Right renal cortex interstitium (tissue), 3 donors: ENCODE measurements around the gene ALB. TPM values are rescaled to one million over a fixed set of nuclear protein-coding genes. Genes with fewer than 3 reads are reported as not detected.

Source experiments
- DNase-seq, 3 donors: peaks; one replicate each; pipeline ENCODE4 v3.0.0-alpha.2; 2013; ENCODE audit warnings: low read depth in 3 of 3, low spot score in 2 of 3
- polyA plus RNA-seq, 3 donors: library from polyadenylated mRNA; unstranded; fragments of 120-200 nt; gene quantifications; one replicate each; pipeline ENCODE4 v1.2.1, GENCODE V29; 2013; ENCODE audit not compliant: insufficient read length in 3 of 3

The ALB gene
- polyA plus RNA-seq, 3 donors: 2.2 to 34.9 (median 19.2) TPM

DNA sequence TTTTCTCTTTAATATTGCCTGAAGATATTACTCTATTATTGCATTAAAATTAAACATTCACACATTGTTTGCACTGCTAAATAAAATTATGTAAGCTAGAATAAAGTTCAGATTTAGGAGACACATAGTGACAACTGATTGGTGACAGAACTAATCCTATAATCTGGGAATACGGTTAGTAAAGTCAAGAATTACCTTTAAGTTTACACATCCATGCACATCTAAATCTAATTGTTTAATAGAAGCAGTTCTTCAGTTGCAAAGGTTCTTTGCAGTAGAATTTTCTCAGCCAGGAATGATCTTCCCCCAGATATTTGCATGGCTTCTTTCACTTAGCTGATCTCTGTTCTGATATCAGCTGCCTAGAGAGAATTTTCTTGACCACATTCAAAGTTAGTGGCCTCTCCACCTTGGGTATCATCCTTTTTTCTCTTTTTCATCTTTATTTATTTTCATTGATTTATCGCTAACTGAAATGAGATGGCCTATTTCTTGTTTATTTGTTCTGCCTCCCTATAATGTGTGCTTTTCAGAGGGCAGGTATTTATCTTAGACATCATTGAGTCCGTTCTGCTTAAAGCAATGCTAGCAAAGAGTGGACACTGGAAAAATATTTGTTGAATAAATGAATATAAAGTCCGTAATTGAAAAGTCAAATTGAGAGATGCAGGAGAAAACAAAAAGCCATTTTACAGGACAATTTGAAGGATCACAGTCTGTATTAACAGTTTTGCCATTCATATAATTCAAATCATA lies 44.5 kb downstream of the ALB start:
- DNase-seq: no peak

DNA sequence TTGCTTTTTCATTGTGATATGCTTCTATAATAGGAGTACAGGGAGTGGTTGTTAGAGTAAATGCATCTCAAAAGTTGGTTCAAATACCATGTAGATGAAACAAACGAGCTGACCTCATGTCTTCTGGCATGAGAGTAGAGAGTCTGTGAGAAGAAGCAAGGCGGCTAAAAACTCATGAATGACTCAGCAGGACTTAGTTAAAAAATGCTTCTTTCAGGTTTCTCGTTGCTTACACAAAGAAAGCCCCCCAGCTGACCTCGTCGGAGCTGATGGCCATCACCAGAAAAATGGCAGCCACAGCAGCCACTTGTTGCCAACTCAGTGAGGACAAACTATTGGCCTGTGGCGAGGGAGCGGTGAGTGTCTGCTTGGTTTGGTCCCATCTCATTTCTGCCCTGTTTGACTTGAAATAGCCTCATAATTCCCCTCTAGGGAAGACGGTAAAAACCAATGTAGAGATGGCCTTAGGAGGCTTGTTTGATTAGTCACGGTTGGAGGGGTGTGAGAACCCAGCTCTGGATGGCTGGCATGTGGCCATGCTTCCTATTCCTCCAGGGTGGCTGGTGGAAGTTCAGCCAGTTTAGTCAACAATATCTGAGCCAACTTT lies 46.4 kb downstream of the ALB start:
- DNase-seq: no peak

DNA sequence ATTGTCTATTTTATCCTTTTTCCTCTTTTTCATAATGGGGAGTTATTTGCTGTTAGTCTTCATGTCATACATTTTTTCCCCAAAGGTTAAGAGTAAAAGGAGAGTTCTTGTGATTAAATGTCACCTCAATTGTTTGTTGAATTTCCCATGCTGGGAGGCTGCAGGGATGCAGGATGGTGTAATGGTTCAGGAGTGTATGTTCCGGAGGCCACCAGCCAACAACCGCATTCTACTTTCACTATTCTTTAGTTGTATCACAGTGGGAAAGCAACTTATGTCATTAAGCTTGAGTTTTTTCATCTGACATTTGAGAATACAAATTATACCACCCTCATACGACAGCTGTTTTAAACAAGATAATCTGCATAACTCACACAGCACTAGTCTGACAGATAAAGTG lies 47.3 kb downstream of the ALB start:
- no peak for DNase-seq

DNA sequence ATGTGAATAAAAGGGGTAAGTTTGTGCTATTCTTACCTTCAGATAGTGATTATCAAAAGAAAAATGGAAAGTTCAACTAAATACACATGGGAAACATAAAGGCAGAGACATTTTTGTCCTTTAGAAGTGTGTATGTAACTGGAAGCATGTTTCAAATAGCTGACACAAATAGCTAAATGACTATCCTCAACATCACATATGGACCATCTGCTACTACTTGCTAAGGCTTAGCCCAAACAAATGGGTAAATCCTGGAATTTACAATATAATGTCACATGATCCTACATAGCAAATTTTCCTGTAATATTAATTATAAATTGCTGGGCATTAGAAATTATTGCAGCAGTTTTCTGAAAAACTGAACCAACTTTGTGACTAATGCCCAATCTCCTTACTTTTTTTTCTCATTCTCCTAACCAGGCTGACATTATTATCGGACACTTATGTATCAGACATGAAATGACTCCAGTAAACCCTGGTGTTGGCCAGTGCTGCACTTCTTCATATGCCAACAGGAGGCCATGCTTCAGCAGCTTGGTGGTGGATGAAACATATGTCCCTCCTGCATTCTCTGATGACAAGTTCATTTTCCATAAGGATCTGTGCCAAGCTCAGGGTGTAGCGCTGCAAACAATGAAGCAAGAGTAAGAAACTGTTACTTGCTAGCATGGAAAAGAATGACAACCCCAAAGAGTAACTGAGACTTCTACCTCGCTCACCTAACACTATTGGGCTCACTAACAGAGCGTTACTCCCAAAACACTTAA lies 48.1 kb downstream of the ALB start:
- no peak for DNase-seq

DNA sequence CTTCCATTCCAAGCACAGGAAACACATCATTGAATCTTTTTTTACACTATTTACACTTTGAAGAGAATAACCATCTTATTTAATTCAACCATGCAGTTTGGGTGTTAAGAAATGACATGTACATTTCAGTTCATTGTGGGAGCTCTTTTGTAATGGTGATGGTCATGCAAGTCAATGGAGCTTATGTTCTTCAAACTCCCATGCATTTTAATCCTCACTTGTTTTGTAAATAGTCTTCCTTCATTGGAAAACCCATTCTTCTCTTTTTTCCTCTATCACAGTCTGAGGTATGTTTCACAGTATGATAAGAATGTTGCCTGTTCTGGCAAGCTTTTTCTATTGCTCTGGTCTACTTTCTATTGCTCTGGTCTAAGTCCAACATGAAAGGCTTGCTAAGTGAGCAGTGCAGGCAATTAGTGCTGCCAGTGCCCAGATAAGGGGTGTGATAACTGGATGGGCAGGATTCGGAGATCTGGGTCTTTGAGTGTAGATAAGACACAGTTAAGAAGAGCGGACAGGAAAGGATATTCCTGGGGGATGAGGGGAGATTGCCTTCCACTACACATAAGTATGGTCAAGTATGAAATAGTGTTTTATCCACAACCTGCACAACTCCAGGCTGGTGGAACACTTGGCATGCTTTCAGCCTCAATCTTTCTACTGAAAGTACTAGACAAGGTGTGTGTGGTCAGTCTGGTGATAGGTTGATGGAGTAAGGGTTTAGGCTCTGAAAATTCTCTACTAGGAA lies 49.0 kb downstream of the ALB start:
- no peak for DNase-seq

DNA sequence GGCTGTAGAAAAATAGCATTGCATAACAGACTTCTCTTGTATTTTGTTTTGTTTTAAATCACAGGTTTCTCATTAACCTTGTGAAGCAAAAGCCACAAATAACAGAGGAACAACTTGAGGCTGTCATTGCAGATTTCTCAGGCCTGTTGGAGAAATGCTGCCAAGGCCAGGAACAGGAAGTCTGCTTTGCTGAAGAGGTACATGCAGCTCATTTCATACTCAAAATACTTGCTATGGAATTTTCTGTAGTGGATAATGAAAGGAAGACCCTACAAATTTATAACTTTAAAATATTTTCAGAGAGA lies 49.6 kb downstream of the ALB start:
- DNase-seq: no peak

DNA sequence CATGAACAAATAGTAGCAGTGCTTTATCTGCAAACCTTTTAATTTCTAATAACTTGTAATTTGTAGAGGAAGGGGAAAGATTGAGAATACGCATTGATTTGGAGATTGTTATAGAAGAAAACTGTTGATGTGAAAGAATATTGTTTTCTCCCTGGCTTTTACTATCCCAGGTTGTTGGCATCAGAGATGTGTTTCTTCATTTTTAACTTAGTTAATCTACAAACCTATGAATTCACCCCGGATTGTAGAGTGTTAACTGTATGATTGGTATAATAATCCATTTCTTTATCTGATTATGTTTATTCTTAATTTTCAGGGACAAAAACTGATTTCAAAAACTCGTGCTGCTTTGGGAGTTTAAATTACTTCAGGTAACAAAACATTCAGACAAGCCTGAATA lies 50.8 kb downstream of the ALB start:
- DNase-seq: no peak

DNA sequence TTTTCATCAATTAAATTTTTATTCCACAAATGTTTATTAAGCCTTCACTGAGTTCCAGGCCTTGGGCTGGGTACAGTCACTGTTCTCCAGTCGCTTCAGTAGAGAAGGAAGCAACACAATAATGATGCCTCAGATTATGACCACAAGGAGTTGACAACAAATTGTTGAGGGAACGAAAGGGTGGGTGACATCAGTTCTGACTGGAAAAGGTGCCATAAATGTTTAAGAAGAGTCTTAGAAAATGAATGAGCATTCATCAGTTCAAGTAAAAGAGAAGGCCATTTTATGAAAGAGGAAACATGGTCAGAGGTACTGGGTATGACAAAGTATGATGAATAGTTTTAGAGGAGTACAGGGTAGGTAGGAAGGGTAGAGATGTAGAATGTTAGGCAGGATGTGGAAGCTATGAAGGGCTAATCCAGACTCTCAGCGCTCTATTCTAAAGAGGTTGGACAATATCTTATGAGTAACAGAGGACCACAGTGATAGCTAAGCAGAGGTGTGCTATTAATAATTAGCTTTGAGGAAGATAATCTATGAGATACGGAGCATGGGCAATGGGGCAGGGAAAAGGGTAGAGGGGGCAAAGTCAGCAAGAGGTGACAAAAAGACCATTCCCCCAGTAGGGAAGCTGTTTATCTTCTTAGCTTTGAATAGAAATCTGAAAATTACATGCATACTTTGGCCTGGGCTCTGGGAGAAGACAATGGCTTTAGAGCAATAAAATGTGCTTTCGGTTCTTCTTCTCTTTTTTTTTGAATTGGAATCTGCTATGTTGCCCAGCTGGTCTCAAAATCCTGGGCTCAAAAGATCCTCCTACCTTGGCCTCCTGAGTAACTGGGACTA lies 52.3 kb downstream of the ALB start:
- no peak for DNase-seq

DNA sequence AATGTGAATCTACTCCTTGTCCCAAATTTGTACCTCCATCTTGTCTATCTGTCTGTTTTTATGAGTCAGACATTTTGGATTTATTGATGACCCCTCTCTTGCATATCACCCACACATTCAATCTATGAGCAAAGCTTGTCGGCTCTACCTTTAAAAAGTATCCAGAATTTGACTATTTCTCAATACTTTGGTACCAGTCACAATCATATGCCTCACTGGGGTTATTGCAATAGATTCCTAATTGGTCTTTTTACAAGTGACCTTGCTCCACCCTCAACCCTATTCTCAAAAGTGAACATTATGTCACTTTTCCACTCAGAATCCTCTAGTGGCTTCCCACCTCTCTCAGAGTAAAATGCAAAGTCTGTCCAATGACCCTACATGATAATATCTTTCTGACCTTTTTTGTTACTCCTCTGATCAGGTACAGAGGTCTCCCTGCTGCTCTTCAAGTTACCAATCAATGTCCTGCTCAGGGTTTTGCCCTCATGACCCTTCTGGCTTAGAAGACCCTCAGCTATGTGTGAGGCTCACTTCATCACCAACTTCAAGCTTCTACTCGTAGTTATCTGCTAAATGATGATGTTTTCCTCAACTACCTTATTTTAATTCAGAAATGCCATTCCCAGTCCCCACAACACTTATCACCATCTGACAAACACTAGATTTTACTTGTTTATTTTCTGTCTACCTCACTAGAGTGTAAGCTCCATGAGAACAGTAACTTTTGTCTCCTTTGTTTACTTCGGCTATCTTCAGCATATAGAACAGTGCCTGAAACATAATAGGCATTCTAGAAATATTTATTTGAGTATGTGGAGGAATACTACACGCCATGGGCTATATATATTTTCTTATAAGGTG lies 54.3 kb downstream of the ALB start:
- DNase-seq: no peak

DNA sequence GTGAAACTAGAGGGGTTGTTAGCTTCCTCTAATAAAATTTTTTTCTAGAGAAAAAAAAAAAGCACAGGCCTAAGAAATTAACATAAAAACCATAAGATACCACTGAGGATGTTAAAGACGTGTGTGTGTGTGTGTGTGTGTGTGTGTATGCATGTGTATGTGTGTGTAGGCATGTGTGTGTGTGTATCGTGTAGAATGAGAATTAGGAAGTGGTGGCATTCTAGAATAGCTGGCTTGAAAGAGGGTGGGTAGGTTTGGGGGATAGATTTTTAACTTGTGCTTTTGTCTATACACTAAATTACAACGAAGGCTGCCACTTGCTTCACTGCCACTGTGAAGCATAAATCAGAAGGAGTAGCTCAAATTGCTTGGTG lies 54.9 kb downstream of the ALB start:
- DNase-seq: no peak

DNA sequence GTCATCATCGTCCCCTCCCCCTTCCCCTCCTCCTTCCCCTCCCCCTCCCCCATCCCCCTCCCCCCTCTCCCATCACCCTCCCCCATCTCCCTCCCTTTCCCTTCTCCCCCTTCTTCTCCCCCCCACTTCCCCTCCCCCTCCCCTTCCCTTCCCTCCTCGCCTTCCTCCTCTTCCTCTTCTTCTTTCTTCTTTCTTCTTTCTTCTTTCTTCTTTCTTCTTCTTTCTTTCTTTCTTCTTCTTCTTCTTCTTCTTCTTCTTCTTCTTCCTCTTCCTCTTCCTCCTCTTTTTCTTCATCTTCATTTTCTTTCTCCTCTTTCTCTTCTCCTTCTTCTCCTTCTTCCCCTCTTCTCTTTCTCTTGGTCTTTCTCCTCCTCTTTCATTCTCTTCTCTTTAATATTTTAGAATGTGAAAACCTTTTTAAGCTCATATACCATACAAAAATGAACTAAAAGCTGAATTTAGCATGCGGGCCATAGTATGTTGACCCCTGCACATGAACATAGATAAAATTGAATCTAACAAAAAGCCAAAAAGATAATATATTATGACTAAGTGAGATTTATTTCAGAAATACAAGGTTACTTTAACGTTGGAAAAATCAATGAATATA lies 56.9 kb downstream of the ALB start:
- DNase-seq: no peak

DNA sequence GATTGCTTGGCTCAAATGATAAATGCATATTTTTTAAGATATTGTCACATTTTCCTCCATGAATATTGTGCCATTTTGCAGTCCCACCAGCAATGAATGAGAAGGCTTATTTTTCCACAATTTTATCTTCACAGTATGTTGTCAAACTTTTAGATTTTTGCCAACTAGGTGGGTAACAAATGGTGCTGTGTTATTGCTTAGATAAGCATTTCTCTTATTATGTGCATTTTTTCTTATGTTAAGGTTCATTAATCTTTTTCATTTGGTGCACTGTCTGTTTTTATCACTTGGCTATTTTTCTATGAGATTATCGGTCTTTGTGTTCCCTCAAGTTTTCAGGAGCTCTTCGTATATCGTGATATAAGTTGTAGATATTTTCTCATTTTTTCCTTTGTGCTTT lies 64.1 kb downstream of the ALB start:
- no peak for DNase-seq

DNA sequence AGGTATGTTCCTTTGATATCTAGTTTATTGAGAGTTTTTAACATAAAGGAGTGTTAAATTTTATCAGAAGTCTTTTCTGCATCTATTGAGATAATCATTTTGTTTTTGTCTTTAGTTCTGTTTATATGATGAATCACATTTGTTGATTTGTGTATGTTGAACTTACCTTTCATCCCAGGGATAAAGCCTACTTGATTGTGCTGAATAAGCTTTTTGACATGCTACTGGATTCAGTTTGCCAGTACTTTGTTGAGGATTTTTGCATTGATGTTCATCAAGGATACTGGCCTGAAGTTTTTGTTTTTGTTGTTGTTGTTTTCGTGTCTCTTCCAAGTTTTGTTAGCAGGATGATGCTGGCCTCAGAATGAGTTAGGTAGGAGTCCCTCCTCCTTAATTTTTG lies 66.6 kb downstream of the ALB start:
- DNase-seq: no peak

Other genes with a start within 250 kb of the ALB start
- 10 to 100 TPM; 76.8 to 84.6 (median 78.9) TPM for gene ANKRD17, start 145.5 kb upstream of the ALB start, polyA plus RNA-seq
- 1,000 to 10,000 TPM in 2 of 3 donors, 100 to 1,000 TPM in 1; 746 to 1,253 (median 1,062) TPM for gene AFP, start 31.9 kb downstream of the ALB start, polyA plus RNA-seq
- gene AFM, start 77.5 kb downstream of the ALB start, polyA plus RNA-seq: 10 to 100 TPM; 12.2 to 14.8 (median 13.4) TPM
- 1 to 10 TPM; 5.5 to 6.6 (median 6.3) TPM for gene RASSF6, start 216.1 kb downstream of the ALB start, polyA plus RNA-seq